ENCODE data around the gene CREBBP.
"Not testable (repeated sequence)": the region's sequence is repeated elsewhere in the genome, so short reads cannot be mapped to it uniquely, and the experiment has no call there.

Gene CREBBP

GRCh38 chr16:3716831-3717234 lies 163.7 kb downstream of the CREBBP start:
- Mint-ChIP-seq H3K9me3 (no peaks in the 10 kb centered on the region), H3K4me1 (ENCODE audit: low read depth) (peaks cover 48% of the 10 kb centered on the region), H3K27ac (peak overlapping the region; percentile 95), H3K4me3 (peak overlapping the region; percentile 93), H3K36me3 (ENCODE audit: low read depth) (peaks cover 48% of the 10 kb centered on the region), H3K27me3 (no peaks in the 10 kb centered on the region)
- no peak for DNase-seq

GRCh38 chr16:3715430-3715829 lies 165.1 kb downstream of the CREBBP start:
- peak overlapping the region; percentile 93 for H3K4me3 Mint-ChIP-seq
- H3K36me3 Mint-ChIP-seq (ENCODE audit: low read depth), result peaks cover 57% of the 10 kb centered on the region
- peaks cover 51% of the 10 kb centered on the region for H3K4me1 Mint-ChIP-seq (ENCODE audit: low read depth)
- no peaks in the 10 kb centered on the region for H3K27me3 Mint-ChIP-seq
- DNase-seq, result no peak
- peak overlapping the region; percentile 22 for H3K27ac Mint-ChIP-seq
- no peaks in the 10 kb centered on the region for H3K9me3 Mint-ChIP-seq

- DNase-seq, H3K27me3 Mint-ChIP-seq, H3K9me3 Mint-ChIP-seq: not testable (repeated sequence)
- Mint-ChIP-seq H3K4me3 (peak overlapping the region; percentile 93), H3K27ac (peak overlapping the region; percentile 41), H3K4me1 (ENCODE audit: low read depth) (peaks cover 56% of the 10 kb centered on the region), H3K36me3 (ENCODE audit: low read depth) (peaks cover 68% of the 10 kb centered on the region)
Measured at GRCh38 chr16:3714378-3714777, 166.1 kb downstream of the CREBBP start.

GRCh38 chr16:3713587-3714242 lies 166.8 kb downstream of the CREBBP start:
- H3K9me3 Mint-ChIP-seq, result no peaks in the 10 kb centered on the region
- no peak for DNase-seq
- no peak overlapping the region for H3K27ac Mint-ChIP-seq
- peaks cover 70% of the 10 kb centered on the region for H3K36me3 Mint-ChIP-seq (ENCODE audit: low read depth)
- no peaks in the 10 kb centered on the region for H3K27me3 Mint-ChIP-seq
- no peak overlapping the region for H3K4me3 Mint-ChIP-seq
- peaks cover 57% of the 10 kb centered on the region for H3K4me1 Mint-ChIP-seq (ENCODE audit: low read depth)

- DNase-seq, result no peak
- H3K27me3 Mint-ChIP-seq, result no peaks in the 10 kb centered on the region
- no peaks in the 10 kb centered on the region for H3K9me3 Mint-ChIP-seq
- H3K4me1 Mint-ChIP-seq (ENCODE audit: low read depth), result peaks cover 52% of the 10 kb centered on the region
- H3K27ac Mint-ChIP-seq, result peak overlapping the region; percentile 72
- peaks cover 73% of the 10 kb centered on the region for H3K36me3 Mint-ChIP-seq (ENCODE audit: low read depth)
- H3K4me3 Mint-ChIP-seq, result peak overlapping the region; percentile 42
Measured at GRCh38 chr16:3712861-3713372, 167.6 kb downstream of the CREBBP start.

GRCh38 chr16:3706253-3707012 lies 174.1 kb downstream of the CREBBP start:
- Mint-ChIP-seq H3K4me3 (no peak overlapping the region), H3K4me1 (ENCODE audit: low read depth) (peaks cover 14% of the 10 kb centered on the region), H3K9me3 (no peaks in the 10 kb centered on the region), H3K36me3 (ENCODE audit: low read depth) (peaks cover 73% of the 10 kb centered on the region), H3K27ac (no peak overlapping the region), H3K27me3 (no peaks in the 10 kb centered on the region)
- DNase-seq, result no peak

GRCh38 chr16:3702082-3702481 lies 178.4 kb downstream of the CREBBP start:
- Mint-ChIP-seq H3K27me3 (no peaks in the 10 kb centered on the region), H3K9me3 (no peaks in the 10 kb centered on the region), H3K36me3 (ENCODE audit: low read depth) (peaks cover 68% of the 10 kb centered on the region), H3K4me1 (ENCODE audit: low read depth) (peaks cover 24% of the 10 kb centered on the region), H3K27ac (no peak overlapping the region), H3K4me3 (no peak overlapping the region)
- no peak for DNase-seq

GRCh38 chr16:3701531-3701930 lies 179.0 kb downstream of the CREBBP start:
- Mint-ChIP-seq H3K4me1 (ENCODE audit: low read depth) (peaks cover 21% of the 10 kb centered on the region), H3K4me3 (no peak overlapping the region), H3K9me3 (no peaks in the 10 kb centered on the region), H3K27me3 (no peaks in the 10 kb centered on the region), H3K27ac (no peak overlapping the region), H3K36me3 (ENCODE audit: low read depth) (peaks cover 68% of the 10 kb centered on the region)
- no peak for DNase-seq

- no peaks in the 10 kb centered on the region for H3K27me3 Mint-ChIP-seq
- H3K9me3 Mint-ChIP-seq, result no peaks in the 10 kb centered on the region
- H3K36me3 Mint-ChIP-seq (ENCODE audit: low read depth), result peaks cover 71% of the 10 kb centered on the region
- peaks cover 21% of the 10 kb centered on the region for H3K4me1 Mint-ChIP-seq (ENCODE audit: low read depth)
- no peak overlapping the region for H3K4me3 Mint-ChIP-seq
- no peak for DNase-seq
- H3K27ac Mint-ChIP-seq, result no peak overlapping the region
Measured at GRCh38 chr16:3698941-3699340, 181.6 kb downstream of the CREBBP start.

GRCh38 chr16:3696425-3697218 lies 183.9 kb downstream of the CREBBP start:
- Mint-ChIP-seq H3K4me3 (no peak overlapping the region), H3K4me1 (ENCODE audit: low read depth) (peaks cover 24% of the 10 kb centered on the region), H3K27ac (no peak overlapping the region), H3K36me3 (ENCODE audit: low read depth) (peaks cover 65% of the 10 kb centered on the region), H3K9me3 (no peaks in the 10 kb centered on the region), H3K27me3 (no peaks in the 10 kb centered on the region)
- DNase-seq, result no peak

- H3K4me3 Mint-ChIP-seq, result no peak overlapping the region
- no peaks in the 10 kb centered on the region for H3K9me3 Mint-ChIP-seq
- H3K4me1 Mint-ChIP-seq (ENCODE audit: low read depth), result peaks cover 24% of the 10 kb centered on the region
- H3K36me3 Mint-ChIP-seq (ENCODE audit: low read depth), result peaks cover 64% of the 10 kb centered on the region
- no peaks in the 10 kb centered on the region for H3K27me3 Mint-ChIP-seq
- DNase-seq, result no peak
- no peak overlapping the region for H3K27ac Mint-ChIP-seq
Measured at GRCh38 chr16:3695610-3696369, 184.7 kb downstream of the CREBBP start.

- Mint-ChIP-seq H3K4me1 (ENCODE audit: low read depth) (peaks cover 20% of the 10 kb centered on the region), H3K27ac (no peak overlapping the region), H3K9me3 (no peaks in the 10 kb centered on the region), H3K36me3 (ENCODE audit: low read depth) (peaks cover 71% of the 10 kb centered on the region), H3K27me3 (no peaks in the 10 kb centered on the region), H3K4me3 (no peak overlapping the region)
- DNase-seq, result no peak
Measured at GRCh38 chr16:3694051-3694450, 186.5 kb downstream of the CREBBP start.

GRCh38 chr16:3691761-3692160 lies 188.8 kb downstream of the CREBBP start:
- H3K4me1 Mint-ChIP-seq (ENCODE audit: low read depth), result peaks cover 17% of the 10 kb centered on the region
- H3K36me3 Mint-ChIP-seq (ENCODE audit: low read depth), result peaks cover 86% of the 10 kb centered on the region
- H3K4me3 Mint-ChIP-seq, result no peak overlapping the region
- H3K9me3 Mint-ChIP-seq, result no peaks in the 10 kb centered on the region
- no peak for DNase-seq
- no peak overlapping the region for H3K27ac Mint-ChIP-seq
- no peaks in the 10 kb centered on the region for H3K27me3 Mint-ChIP-seq
